SK-N-SH treated with all-trans-retinoic acid at 6 μM for 48 hours (cell line): ENCODE results near the gene PRR13.

Source experiments
- CREB5 ChIP-seq: fragments of 250-450 bp; sonication (Bioruptor Pico); IDR thresholded peaks from 2 replicates; pipeline ENCODE4 v1.5.1; 2020; ENCODE audit warnings: low read depth, mild to moderate bottlenecking, moderate library complexity
- CSDC2 ChIP-seq: fragments of 250-450 bp; sonication (Bioruptor Pico); IDR thresholded peaks from 2 replicates; pipeline ENCODE4 v1.5.0; 2020; ENCODE audit warnings: mild to moderate bottlenecking, moderate library complexity
- ESRRG ChIP-seq: fragments of 250-450 bp; sonication (Bioruptor Pico); IDR thresholded peaks from 2 replicates; pipeline ENCODE4 v1.6.1; 2021; ENCODE audit warnings: mild to moderate bottlenecking
- TCF4 ChIP-seq: fragments of 250-450 bp; sonication (Bioruptor Pico); IDR thresholded peaks from 2 replicates; pipeline ENCODE4 v1.8.0; 2021; ENCODE audit warnings: mild to moderate bottlenecking, moderate library complexity, borderline replicate concordance
- ZC3H10 ChIP-seq: fragments of 250-450 bp; sonication (Bioruptor Pico); IDR thresholded peaks from 2 replicates; pipeline ENCODE4 v1.5.1; 2021; ENCODE audit warnings: mild to moderate bottlenecking, moderate library complexity
- ZFP30 ChIP-seq: fragments of 450-650 bp; formaldehyde crosslinking; IDR thresholded peaks from 2 replicates; pipeline ENCODE4 v1.5.0; 2022; ENCODE audit warnings: mild to moderate bottlenecking, moderate library complexity
- ZNF565 ChIP-seq: fragments of 450-650 bp; formaldehyde crosslinking; conservative IDR thresholded peaks from 2 replicates; pipeline ENCODE4 v1.5.0; 2020; ENCODE audit warnings: low read depth, mild to moderate bottlenecking, moderate library complexity
- ZNF8 ChIP-seq: fragments of 450-650 bp; formaldehyde crosslinking; IDR thresholded peaks from 2 replicates; pipeline ENCODE4 v1.5.0; 2020; ENCODE audit warnings: mild to moderate bottlenecking, moderate library complexity
- TF ChIP-seq, protein P1 (sequence below): fragments of 250-450 bp; sonication (Bioruptor Pico); IDR thresholded peaks from 2 replicates; pipeline ENCODE4 v1.8.0; 2021; ENCODE audit warnings: low read depth, mild to moderate bottlenecking, moderate library complexity, borderline replicate concordance

DNA sequence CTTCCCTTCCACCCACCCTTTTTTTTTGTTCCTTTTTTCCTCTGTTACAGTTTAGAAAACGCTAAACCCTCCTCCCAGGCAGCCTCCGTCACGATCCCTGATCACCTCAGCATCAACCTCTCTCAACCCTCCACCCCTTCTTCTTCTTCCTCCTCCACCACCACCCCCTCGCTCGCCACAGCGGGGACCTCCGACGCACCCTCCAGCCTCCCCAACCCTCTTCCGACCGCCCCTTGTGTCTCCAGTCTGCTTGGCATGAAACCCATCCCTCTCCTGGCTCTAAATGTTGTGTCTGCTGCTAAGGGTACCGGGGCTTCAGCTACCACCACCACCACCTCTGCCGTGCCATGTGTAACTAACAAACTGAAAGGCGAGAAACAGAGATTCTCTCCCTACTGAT is 33.3 kb downstream of the PRR13 start:
- TF ChIP-seq ZC3H10 (no peak), ZNF8 (CRISPR knock-in tag) (no peak), CSDC2 (CRISPR knock-in tag) (no peak), TCF4 (CRISPR knock-in tag) (no peak), ZFP30 (CRISPR knock-in tag) (no peak), ESRRG (no peak), ZNF565 (CRISPR knock-in tag) (no peak), CREB5 (CRISPR knock-in tag) (no peak)
- TF ChIP-seq, protein P1, sequence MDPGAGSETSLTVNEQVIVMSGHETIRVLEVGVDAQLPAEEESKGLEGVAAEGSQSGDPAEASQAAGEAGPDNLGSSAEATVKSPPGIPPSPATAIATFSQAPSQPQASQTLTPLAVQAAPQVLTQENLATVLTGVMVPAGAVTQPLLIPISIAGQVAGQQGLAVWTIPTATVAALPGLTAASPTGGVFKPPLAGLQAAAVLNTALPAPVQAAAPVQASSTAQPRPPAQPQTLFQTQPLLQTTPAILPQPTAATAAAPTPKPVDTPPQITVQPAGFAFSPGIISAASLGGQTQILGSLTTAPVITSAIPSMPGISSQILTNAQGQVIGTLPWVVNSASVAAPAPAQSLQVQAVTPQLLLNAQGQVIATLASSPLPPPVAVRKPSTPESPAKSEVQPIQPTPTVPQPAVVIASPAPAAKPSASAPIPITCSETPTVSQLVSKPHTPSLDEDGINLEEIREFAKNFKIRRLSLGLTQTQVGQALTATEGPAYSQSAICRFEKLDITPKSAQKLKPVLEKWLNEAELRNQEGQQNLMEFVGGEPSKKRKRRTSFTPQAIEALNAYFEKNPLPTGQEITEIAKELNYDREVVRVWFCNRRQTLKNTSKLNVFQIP = no peak
